Large intestine (tissue), 3 donors: ENCODE results near the gene KAT2B. TPM values are rescaled to one million over a fixed set of nuclear protein-coding genes. Genes with fewer than 3 reads are reported as not detected.
A peak's percentile ranks its signal among the peaks of the same experiment; 100 is the strongest.

Experiments
- DNase-seq, 2 donors: peaks; one replicate each; pipeline versions ENCODE4 v3.0.0 to v3.0.0-alpha.2; 2013
- H3K27ac ChIP-seq: one replicate; pipeline ENCODE4 v1.5.1; 2013; ENCODE audit warnings: low read length
- H3K27me3 ChIP-seq: 2 replicates; pipeline ENCODE4 v1.6.1; 2013; ENCODE audit warnings: low read length; ENCODE audit not compliant: control insufficient read depth, insufficient read depth
- H3K36me3 ChIP-seq: 2 replicates; pipeline ENCODE4 v1.6.1; 2013; ENCODE audit warnings: low read length; ENCODE audit not compliant: control insufficient read depth, insufficient read depth
- H3K4me1 ChIP-seq: one replicate; pipeline ENCODE4 v1.6.1; 2013; ENCODE audit warnings: low read length; ENCODE audit not compliant: control insufficient read depth, insufficient read depth
- H3K4me3 ChIP-seq: one replicate; pipeline ENCODE4 v1.5.1; 2013; ENCODE audit warnings: low read length
- H3K9me3 ChIP-seq: one replicate; pipeline ENCODE4 v1.6.1; 2013; ENCODE audit warnings: mild to moderate bottlenecking, low read depth, low read length, moderate library complexity; ENCODE audit not compliant: control insufficient read depth
- WGBS: methylation state at CpG from one replicate; pipeline ENCODE4 v1.1.5; 2013; ENCODE audit warnings: low lambda C conversion rate; ENCODE audit not compliant: insufficient coverage; 5-methylcytosine and 5-hydroxymethylcytosine counted together
- polyA plus RNA-seq: library from polyadenylated mRNA; unstranded; fragments of 120-200 nt; gene quantifications from one replicate; pipeline ENCODE4 v1.2.1, GENCODE V29; 2013

The KAT2B gene
- polyA plus RNA-seq, 1 donor = 20.3 TPM

DNA sequence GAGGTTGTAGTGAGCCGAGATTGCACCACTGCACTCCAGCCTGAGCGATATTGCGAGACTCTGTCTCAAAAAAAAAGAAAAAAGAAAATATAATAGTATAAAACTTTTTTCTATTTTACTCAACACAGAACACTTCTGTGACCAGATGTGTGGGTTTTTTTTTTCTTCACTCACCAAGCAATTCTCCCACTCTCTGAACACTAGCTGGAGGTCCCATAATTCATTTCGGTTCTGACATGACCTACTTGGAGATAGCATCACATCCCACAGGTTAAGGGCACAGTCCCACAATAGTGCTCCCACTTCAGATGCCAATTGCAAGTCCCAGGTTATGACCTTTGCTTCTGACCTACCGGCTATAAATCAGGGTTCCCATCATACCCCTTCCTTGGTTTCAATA, 35.0 kb downstream of the KAT2B start:
- no peaks in the 10 kb centered on the region for H3K27me3 ChIP-seq
- no peak for DNase-seq
- H3K27ac ChIP-seq = no peak overlapping the region
- H3K4me1 ChIP-seq = no peaks in the 10 kb centered on the region
- WGBS = no CpG with 5 or more reads among the region's 5 CpGs
- no peaks in the 10 kb centered on the region for H3K9me3 ChIP-seq
- no peak overlapping the region for H3K4me3 ChIP-seq
- H3K36me3 ChIP-seq = peaks cover 8% of the 10 kb centered on the region

DNA sequence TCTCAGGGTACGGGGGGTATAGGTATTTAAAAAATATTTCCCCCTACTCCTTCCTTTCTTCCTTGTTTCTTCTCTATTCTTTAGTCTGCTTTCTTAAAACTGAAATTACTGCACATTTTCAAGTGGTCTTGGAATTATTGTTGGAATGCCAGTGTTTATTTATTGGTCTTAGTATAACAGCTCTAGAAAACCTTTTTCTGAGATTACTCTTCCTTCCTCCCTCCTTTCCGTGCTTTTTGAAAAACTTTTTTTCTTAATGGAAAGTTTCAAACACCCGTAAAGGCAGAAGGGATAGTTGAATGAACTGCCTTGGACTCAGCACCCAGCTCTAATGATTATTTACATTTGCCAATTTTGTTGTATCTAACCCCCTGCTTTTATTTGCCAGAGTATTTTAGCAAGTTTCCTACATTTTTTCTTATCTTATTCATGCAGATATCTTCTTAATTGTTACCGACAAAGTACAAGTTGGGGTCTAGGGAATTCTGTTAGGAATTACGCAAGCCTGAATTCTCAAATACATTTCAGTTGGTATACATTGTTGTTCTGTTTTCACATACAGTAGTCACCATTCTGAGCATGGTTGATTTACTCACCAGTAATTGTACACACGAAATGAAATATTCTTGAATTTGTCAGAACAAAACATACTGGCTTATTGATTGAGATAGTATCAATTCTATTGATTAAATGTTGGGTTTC, 36.2 kb downstream of the KAT2B start:
- H3K27me3 ChIP-seq = no peaks in the 10 kb centered on the region
- WGBS = 40% methylated on average over 1 of the region's 6 CpGs
- no peak overlapping the region for H3K27ac ChIP-seq
- peaks cover 11% of the 10 kb centered on the region for H3K36me3 ChIP-seq
- no peaks in the 10 kb centered on the region for H3K9me3 ChIP-seq
- no peak for DNase-seq
- no peak overlapping the region for H3K4me3 ChIP-seq
- no peaks in the 10 kb centered on the region for H3K4me1 ChIP-seq

DNA sequence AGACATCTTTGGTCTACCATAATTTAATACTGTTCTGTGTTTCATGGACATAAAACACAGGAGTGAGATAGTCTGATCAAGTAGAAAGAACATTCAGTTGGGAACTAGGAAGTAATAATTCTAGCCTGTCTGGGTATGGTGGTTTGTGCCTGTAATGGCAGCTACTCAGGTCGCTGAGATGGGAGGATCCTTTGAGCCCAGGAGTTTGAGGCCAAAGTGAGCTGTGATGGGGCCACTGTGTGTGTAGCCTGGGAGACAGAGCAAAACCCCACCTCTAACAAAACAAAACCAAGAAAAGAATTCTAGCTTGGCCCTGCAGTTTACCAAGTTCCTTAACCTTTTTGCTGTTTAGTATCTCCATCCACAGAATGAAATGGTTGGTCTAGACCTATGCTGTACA, 36.8 kb downstream of the KAT2B start:
- Histone ChIP-seq H3K27me3 (no peaks in the 10 kb centered on the region), H3K27ac (no peak overlapping the region), H3K4me1 (no peaks in the 10 kb centered on the region), H3K4me3 (no peak overlapping the region), H3K9me3 (no peaks in the 10 kb centered on the region), H3K36me3 (peaks cover 11% of the 10 kb centered on the region)
- no CpG with 5 or more reads among the region's 1 CpG for WGBS
- DNase-seq = no peak

DNA sequence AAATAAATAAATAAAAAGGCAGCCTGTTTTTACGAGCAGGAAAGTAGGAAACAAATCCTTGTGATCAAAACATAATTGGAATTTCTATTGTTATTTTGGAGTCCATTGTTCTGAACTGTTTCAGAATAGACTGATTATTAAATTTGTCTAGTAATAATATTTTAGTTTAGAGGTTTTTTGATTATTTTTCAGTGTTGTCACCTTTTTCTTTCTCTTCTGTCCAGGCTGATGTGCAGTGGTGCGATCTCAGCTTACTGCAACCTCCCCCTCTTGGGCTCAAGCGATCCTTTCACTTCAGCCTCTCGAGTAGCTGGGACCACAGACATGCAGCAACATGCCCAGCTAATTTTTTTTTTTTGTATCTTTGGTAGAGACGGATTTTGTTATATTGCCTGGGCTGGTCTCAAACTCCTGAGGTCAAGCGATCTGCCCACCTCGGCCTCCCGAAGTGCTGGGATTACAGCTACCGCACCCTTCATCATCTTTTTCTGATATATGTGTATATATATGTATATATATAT, 38.0 kb downstream of the KAT2B start:
- Histone ChIP-seq H3K36me3 (peaks cover 9% of the 10 kb centered on the region), H3K4me3 (no peak overlapping the region), H3K27ac (no peak overlapping the region), H3K4me1 (no peaks in the 10 kb centered on the region), H3K9me3 (no peaks in the 10 kb centered on the region), H3K27me3 (no peaks in the 10 kb centered on the region)
- DNase-seq = no peak
- WGBS = 100% methylated on average over 1 of the region's 9 CpGs

DNA sequence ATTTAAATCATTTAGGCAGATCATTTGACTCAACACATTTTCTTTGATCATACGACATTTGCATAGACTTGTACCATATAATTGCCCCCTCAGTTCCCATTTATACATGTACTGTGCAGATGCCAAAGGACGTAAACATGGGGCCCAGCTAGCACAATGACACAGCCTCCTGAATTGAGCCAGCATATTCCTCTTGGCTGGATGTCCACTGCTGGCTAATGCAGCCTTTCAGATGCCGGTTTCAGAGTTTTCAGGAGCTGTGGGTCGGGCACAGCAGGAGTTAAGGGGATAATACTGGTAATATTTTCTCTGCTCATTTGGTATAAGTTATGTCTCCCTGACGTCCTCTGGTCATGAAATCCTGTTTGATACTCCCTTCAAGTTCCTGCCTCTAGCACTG, 39.4 kb downstream of the KAT2B start:
- no CpG with 5 or more reads among the region's 5 CpGs for WGBS
- no peaks in the 10 kb centered on the region for H3K27me3 ChIP-seq

DNA sequence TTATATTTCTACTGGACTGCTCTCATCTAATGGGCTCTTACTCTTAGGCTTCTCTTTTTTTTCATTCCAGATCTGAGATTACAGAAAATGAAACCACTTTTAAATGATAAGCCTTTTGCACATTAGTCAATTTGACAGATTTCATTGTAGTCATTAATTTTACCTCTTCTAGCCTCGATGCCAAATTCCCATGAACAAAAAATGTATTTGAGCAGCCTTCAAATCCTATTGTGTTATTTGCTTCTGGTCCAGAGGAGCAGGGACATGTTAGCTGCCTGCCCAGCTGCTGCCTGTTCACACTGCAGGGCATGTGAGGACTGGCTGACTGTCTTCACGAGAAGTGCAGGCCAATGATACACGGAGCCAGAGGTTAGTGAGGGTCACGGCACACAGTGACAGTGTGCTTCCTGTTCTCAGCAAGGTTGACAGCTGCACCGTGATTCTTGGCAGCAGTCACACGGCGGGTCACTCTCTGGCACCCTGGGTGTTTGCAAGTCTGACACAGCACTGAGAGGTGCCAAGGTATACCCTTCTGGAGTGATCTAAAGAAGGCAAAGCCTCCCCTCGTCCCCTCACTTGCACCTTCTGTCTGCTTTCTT, 40.8 kb downstream of the KAT2B start:
- Histone ChIP-seq H3K36me3 (peaks cover 7% of the 10 kb centered on the region), H3K4me1 (no peaks in the 10 kb centered on the region), H3K27me3 (no peaks in the 10 kb centered on the region), H3K4me3 (no peak overlapping the region), H3K27ac (no peak overlapping the region), H3K9me3 (no peaks in the 10 kb centered on the region)
- DNase-seq = peak in 1 of 2 donors; percentile 13
- 100% methylated on average over 1 of the region's 8 CpGs for WGBS

More for the DNA sequence above, 39.4 kb downstream of the KAT2B start:
- Histone ChIP-seq H3K4me1 (no peaks in the 10 kb centered on the region), H3K9me3 (no peaks in the 10 kb centered on the region), H3K36me3 (peaks cover 7% of the 10 kb centered on the region), H3K27ac (no peak overlapping the region), H3K4me3 (no peak overlapping the region)
- DNase-seq = no peak

DNA sequence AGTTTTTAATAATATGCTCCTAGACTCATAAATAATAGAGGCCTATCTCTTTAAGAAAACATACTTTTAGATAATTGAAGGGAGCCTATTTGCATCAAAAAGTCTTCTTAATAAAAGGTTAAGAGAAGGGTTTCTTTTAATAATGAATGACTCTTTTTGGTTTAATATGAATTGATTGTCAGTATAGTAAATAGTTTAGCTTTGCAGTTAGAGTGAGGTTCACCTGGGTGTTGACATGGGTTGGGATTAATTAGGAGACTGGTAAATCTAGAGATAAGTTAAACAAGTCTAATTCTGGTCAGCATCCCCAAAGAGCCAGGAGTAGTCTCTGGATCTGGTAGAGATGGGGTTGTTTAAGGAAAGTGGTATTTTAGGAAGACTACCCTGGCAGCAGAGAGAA, 43.0 kb downstream of the KAT2B start:
- Histone ChIP-seq H3K9me3 (no peaks in the 10 kb centered on the region), H3K27ac (no peak overlapping the region), H3K4me1 (no peaks in the 10 kb centered on the region), H3K36me3 (peaks cover 9% of the 10 kb centered on the region), H3K4me3 (no peak overlapping the region), H3K27me3 (no peaks in the 10 kb centered on the region)
- no peak for DNase-seq

DNA sequence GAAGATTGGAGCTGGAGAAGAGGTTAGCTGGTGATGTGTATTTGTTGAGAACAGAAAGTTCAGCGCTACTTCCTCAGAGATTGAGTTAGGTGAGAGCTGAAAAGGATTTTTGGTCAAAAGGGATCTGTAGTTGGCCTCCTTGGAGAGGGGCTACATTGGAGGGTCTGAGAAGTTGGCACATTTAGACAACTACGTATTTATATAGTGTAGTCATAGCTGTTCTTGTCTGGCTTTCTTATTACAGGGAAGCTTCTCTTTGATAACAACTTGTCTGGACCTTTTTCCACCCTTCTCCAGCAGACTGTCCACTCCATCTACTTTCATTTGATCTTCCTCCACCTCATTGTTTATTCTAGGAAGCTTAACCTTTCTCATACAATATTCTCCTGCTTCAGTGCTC, 43.7 kb downstream of the KAT2B start:
- DNase-seq = no peak
- no CpG with 5 or more reads among the region's 2 CpGs for WGBS
- no peak overlapping the region for H3K27ac ChIP-seq
- peaks cover 9% of the 10 kb centered on the region for H3K36me3 ChIP-seq
- H3K27me3 ChIP-seq = no peaks in the 10 kb centered on the region
- no peak overlapping the region for H3K4me3 ChIP-seq
- H3K4me1 ChIP-seq = no peaks in the 10 kb centered on the region
- H3K9me3 ChIP-seq = no peaks in the 10 kb centered on the region

DNA sequence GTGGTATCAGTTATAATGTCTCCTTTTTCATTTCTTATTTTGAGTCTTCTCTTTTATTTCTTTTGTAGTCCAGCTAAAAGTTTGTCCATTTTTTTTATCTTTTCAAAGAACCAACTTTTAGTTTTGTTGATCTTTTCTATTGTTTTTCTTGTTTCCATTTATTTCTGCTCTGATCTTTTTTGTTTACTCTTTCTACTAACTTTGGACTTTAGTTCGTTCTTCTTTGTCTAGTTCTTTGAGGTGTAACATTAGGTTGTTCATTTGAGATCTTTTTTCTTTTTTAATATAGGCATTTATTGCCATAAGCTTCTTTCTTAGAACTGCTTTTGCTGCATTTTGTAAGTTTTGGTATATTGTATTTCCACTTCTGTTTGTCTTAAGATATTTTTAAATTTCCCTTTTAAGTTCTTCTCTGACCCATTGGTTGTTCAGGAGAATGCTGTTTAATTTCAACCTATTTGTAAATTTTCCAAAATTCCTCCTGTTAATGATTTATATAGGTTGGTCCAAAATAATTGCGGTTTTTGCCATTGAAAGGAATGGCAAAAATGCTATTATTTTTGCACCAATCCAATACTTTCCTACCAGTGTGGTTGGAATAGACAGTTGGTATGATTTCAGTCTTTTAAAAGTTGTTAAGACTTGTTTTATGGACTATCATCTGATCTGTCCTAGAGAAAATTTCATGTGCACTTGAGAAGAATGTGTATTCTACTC, 51.2 kb downstream of the KAT2B start:
- H3K4me3 ChIP-seq = no peak overlapping the region
- DNase-seq = no peak
- no peak overlapping the region for H3K27ac ChIP-seq
- no CpG with 5 or more reads among the region's 2 CpGs for WGBS
- H3K9me3 ChIP-seq = peaks cover 3% of the 10 kb centered on the region
- H3K27me3 ChIP-seq = no peaks in the 10 kb centered on the region
- no peaks in the 10 kb centered on the region for H3K4me1 ChIP-seq
- H3K36me3 ChIP-seq = peaks cover 5% of the 10 kb centered on the region

DNA sequence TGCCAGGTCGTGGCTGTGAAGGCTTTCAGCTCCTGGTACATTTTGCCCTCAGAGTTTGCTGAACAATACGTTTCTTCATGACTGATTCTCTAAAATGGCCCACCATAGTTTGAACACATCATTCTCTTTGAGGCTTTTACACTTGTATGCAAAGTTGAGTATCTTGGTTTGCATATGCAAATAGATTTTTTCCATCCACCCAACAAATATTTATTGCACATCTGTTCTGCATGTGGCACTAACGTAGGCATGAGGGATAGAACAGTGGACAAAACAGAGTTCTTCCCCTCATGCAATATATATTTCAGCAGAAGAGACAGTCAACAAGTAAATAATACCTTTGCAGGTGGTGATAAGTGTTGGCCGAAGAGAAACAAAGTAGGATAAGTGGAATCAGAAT, 55.2 kb downstream of the KAT2B start:
- Histone ChIP-seq H3K27ac (no peak overlapping the region), H3K36me3 (peaks cover 8% of the 10 kb centered on the region), H3K4me3 (no peak overlapping the region), H3K4me1 (no peaks in the 10 kb centered on the region), H3K27me3 (no peaks in the 10 kb centered on the region), H3K9me3 (no peaks in the 10 kb centered on the region)
- no peak for DNase-seq
- 100% methylated on average over 2 of the region's 4 CpGs for WGBS
